Fibroblast of skin of abdomen (primary cell): Measurements from ENCODE around the gene GPC5.
"Not testable (repeated sequence)": the region's sequence is repeated elsewhere in the genome, so short reads cannot be mapped to it uniquely, and the experiment has no call there.

Source experiments
- DNase-seq: peaks from one replicate; pipeline ENCODE4 v3.0.0-alpha.2; 2013

The GPC5 gene

GRCh38 chr13:91369441-91369831 is 29.0 kb upstream of the GPC5 start:
- DNase-seq = peak; percentile 68

GRCh38 chr13:91370501-91370900 is 27.9 kb upstream of the GPC5 start:
- no peak for DNase-seq

GRCh38 chr13:91372911-91373310 is 25.5 kb upstream of the GPC5 start:
- no peak for DNase-seq

GRCh38 chr13:91375116-91375729 is 23.2 kb upstream of the GPC5 start:
- DNase-seq = peak; percentile 13

GRCh38 chr13:91381371-91381770 is 17.1 kb upstream of the GPC5 start:
- peak; percentile 18 for DNase-seq

GRCh38 chr13:91383836-91384235 is 14.6 kb upstream of the GPC5 start:
- DNase-seq = no peak

- DNase-seq = no peak
These were observed 13.5 kb upstream of the GPC5 start for GRCh38 chr13:91384896-91385295.

- DNase-seq = no peak
These were observed 9.2 kb upstream of the GPC5 start for GRCh38 chr13:91389186-91389585.

- DNase-seq = no peak
These were observed 826 bp upstream of the GPC5 start for GRCh38 chr13:91397595-91397994.

- no peak for DNase-seq
These were observed 1.0 kb downstream of the GPC5 start for GRCh38 chr13:91399189-91400062.

- DNase-seq = no peak
These were observed 1.6 kb downstream of the GPC5 start for GRCh38 chr13:91400063-91400399.

GRCh38 chr13:91400671-91401070 is 2.2 kb downstream of the GPC5 start:
- no peak for DNase-seq

- no peak for DNase-seq
These were observed 3.5 kb downstream of the GPC5 start for GRCh38 chr13:91401920-91402319.

- DNase-seq = no peak
These were observed 6.8 kb downstream of the GPC5 start for GRCh38 chr13:91405240-91405639.

- DNase-seq = peak; percentile 27
These were observed 8.2 kb downstream of the GPC5 start for GRCh38 chr13:91406619-91407018.

GRCh38 chr13:91408971-91409370 is 10.6 kb downstream of the GPC5 start:
- DNase-seq = no peak

GRCh38 chr13:91416579-91416978 is 18.2 kb downstream of the GPC5 start:
- DNase-seq = not testable (repeated sequence)

GRCh38 chr13:91417660-91418325 is 19.4 kb downstream of the GPC5 start:
- DNase-seq = no peak

GRCh38 chr13:91426913-91427312 is 28.5 kb downstream of the GPC5 start:
- no peak for DNase-seq

- DNase-seq = not testable (repeated sequence)
These were observed 40.3 kb downstream of the GPC5 start for GRCh38 chr13:91438674-91439073.

GRCh38 chr13:91450913-91451312 is 52.5 kb downstream of the GPC5 start:
- DNase-seq = no peak

GRCh38 chr13:91454666-91455065 is 56.2 kb downstream of the GPC5 start:
- DNase-seq = no peak

GRCh38 chr13:91456837-91457236 is 58.4 kb downstream of the GPC5 start:
- no peak for DNase-seq

- no peak for DNase-seq
These were observed 61.1 kb downstream of the GPC5 start for GRCh38 chr13:91459485-91459884.
